Right cardiac atrium (tissue), 5 donors: ENCODE results near the gene CCM2. TPM values are rescaled to one million over a fixed set of nuclear protein-coding genes. Genes with fewer than 3 reads are reported as not detected.

Source experiments
- ATAC-seq, 2 donors: fragments of 200-7000 bp; cut with Tn5 transposase; one replicate each; pipeline versions ENCODE4 v1.8.0 to v1.9.1; 2020; ENCODE audit warnings: moderate library complexity in 2 of 2, mild to moderate bottlenecking in 1 of 2
- DNase-seq, 3 donors: peaks; one replicate each; pipeline ENCODE4 v3.0.0-alpha.2; 2020
- H3K27ac ChIP-seq: one replicate; pipeline ENCODE4 v1.5.1; 2013; ENCODE audit warnings: mild to moderate bottlenecking, low read length, control low read depth, moderate library complexity
- H3K27me3 ChIP-seq: one replicate; pipeline ENCODE4 v1.6.1; 2013; ENCODE audit not compliant: control insufficient read depth, insufficient read depth
- H3K4me1 ChIP-seq: one replicate; pipeline ENCODE4 v1.6.1; 2013; ENCODE audit warnings: low read length; ENCODE audit not compliant: control insufficient read depth, insufficient read depth
- H3K4me3 ChIP-seq: one replicate; pipeline ENCODE4 v1.5.1; 2013; ENCODE audit warnings: low read length, control low read depth
- H3K9me3 ChIP-seq: one replicate; pipeline ENCODE4 v1.6.1; 2013; ENCODE audit warnings: low read length; ENCODE audit not compliant: control insufficient read depth
- WGBS: extraction: QIAGEN DNeasy Blood & Tissue Kit; methylation state at CpG from one replicate; pipeline ENCODE4 v1.1.7; 2013; 5-methylcytosine and 5-hydroxymethylcytosine counted together
- intact Hi-C, 4 donors: fragments of 100-400 bp; cut with DNase I; formaldehyde crosslinking; loops; one replicate each; pipeline versions ENCODE4 v1.11.0 to v1.14.0; 2022 to 2023
- polyA plus RNA-seq: library from polyadenylated mRNA; stranded (reverse); fragments of 200-250 nt; gene quantifications from one replicate; pipeline ENCODE4 v1.2.3, GENCODE V29; 2013
- total RNA-seq, 4 donors: library from RNA; stranded (reverse); fragmentation: NEBNext Ultra II Directional; extraction: Animal tissue kit (Norgen Biotek cat#: 25700); gene quantifications; one replicate each; pipeline ENCODE4 v1.2.1, GENCODE V29; 2021
- donor health status: healthy with polysubstance abuse.
- donor health status: DM: no; HTN: yes; CAD: no.
- donor health status: DM: no; HTN: no; CAD: no.
- donor health status: DM: no; HTN: yes; CAD: no; lungs with severe emphysema.
- donor health status: DM: yes; HTN: yes; CAD: no.

Gene CCM2
- total and polyA plus RNA-seq, 5 donors, result 26.4 to 37.0 (median 32.8) TPM

- DNase-seq (peak in 1 of 3 donors; percentile 11), ATAC-seq (no peak)
- H3K4me3 ChIP-seq, result no peak overlapping the region
- no peaks in the 10 kb centered on the region for H3K9me3 ChIP-seq
- intact Hi-C loops, result no loop called here
- no peak overlapping the region for H3K27ac ChIP-seq
- H3K4me1 ChIP-seq, result no peaks in the 10 kb centered on the region
- no peaks in the 10 kb centered on the region for H3K27me3 ChIP-seq
- 93% methylated on average over 24 of the region's 24 CpGs for WGBS
Measured at GRCh38 chr7:44963364-44964290, 36.4 kb upstream of the CCM2 start.

- no peak for ATAC-seq
- DNase-seq, result no peak
- intact Hi-C loops, result no loop called here
- 77% methylated on average over 7 of the region's 7 CpGs for WGBS
- Histone ChIP-seq H3K9me3 (no peaks in the 10 kb centered on the region), H3K4me3 (no peak overlapping the region), H3K4me1 (no peaks in the 10 kb centered on the region), H3K27ac (no peak overlapping the region), H3K27me3 (no peaks in the 10 kb centered on the region)
Measured at GRCh38 chr7:44964384-44964830, 35.6 kb upstream of the CCM2 start.

GRCh38 chr7:44964831-44965440, 35.1 kb upstream of the CCM2 start:
- WGBS, result 94% methylated on average over 13 of the region's 13 CpGs
- DNase-seq (no peak), ATAC-seq (no peak)
- Histone ChIP-seq H3K27ac (no peak overlapping the region), H3K9me3 (no peaks in the 10 kb centered on the region), H3K4me3 (no peak overlapping the region), H3K4me1 (no peaks in the 10 kb centered on the region), H3K27me3 (no peaks in the 10 kb centered on the region)
- intact Hi-C loops, result no loop called here

- H3K4me3 ChIP-seq, result no peak overlapping the region
- no peaks in the 10 kb centered on the region for H3K9me3 ChIP-seq
- DNase-seq (no peak), ATAC-seq (no peak)
- no peaks in the 10 kb centered on the region for H3K4me1 ChIP-seq
- intact Hi-C loops, result no loop called here
- 95% methylated on average over 16 of the region's 16 CpGs for WGBS
- H3K27me3 ChIP-seq, result no peaks in the 10 kb centered on the region
- no peak overlapping the region for H3K27ac ChIP-seq
Measured at GRCh38 chr7:44965441-44965903, 34.5 kb upstream of the CCM2 start.

GRCh38 chr7:44965937-44966730, 33.9 kb upstream of the CCM2 start:
- DNase-seq, result no peak
- Histone ChIP-seq H3K4me3 (no peak overlapping the region), H3K4me1 (no peaks in the 10 kb centered on the region), H3K27me3 (no peaks in the 10 kb centered on the region), H3K27ac (no peak overlapping the region), H3K9me3 (no peaks in the 10 kb centered on the region)
- intact Hi-C loops, result no loop called here
- ATAC-seq, result no peak
- WGBS, result 94% methylated on average over 18 of the region's 18 CpGs

- intact Hi-C loops, result no loop called here
- H3K27me3 ChIP-seq, result no peaks in the 10 kb centered on the region
- ATAC-seq, result no peak
- no peaks in the 10 kb centered on the region for H3K4me1 ChIP-seq
- H3K4me3 ChIP-seq, result no peak overlapping the region
- H3K9me3 ChIP-seq, result no peaks in the 10 kb centered on the region
- WGBS, result 83% methylated on average over 9 of the region's 9 CpGs
- no peak for DNase-seq
- no peak overlapping the region for H3K27ac ChIP-seq
Measured at GRCh38 chr7:44966731-44967538, 33.1 kb upstream of the CCM2 start.

- DNase-seq (peak; percentile 46 to 76 (median 70)), ATAC-seq (peak; percentile 7 to 20)
- no peaks in the 10 kb centered on the region for H3K4me1 ChIP-seq
- no peak overlapping the region for H3K4me3 ChIP-seq
- intact Hi-C loops, result no loop called here
- no peak overlapping the region for H3K27ac ChIP-seq
- WGBS, result 61% methylated on average over 18 of the region's 18 CpGs
- no peaks in the 10 kb centered on the region for H3K9me3 ChIP-seq
- H3K27me3 ChIP-seq, result no peaks in the 10 kb centered on the region
Measured at GRCh38 chr7:44967571-44968446, 32.2 kb upstream of the CCM2 start.

GRCh38 chr7:44969049-44969700, 30.8 kb upstream of the CCM2 start:
- no peak for ATAC-seq
- DNase-seq, result no peak
- Histone ChIP-seq H3K4me1 (no peaks in the 10 kb centered on the region), H3K27me3 (no peaks in the 10 kb centered on the region), H3K9me3 (no peaks in the 10 kb centered on the region), H3K27ac (no peak overlapping the region), H3K4me3 (no peak overlapping the region)
- intact Hi-C loops, result no loop called here
- WGBS, result 90% methylated on average over 11 of the region's 11 CpGs

GRCh38 chr7:44969701-44970522, 30.1 kb upstream of the CCM2 start:
- Histone ChIP-seq H3K27ac (no peak overlapping the region), H3K27me3 (no peaks in the 10 kb centered on the region), H3K9me3 (no peaks in the 10 kb centered on the region), H3K4me3 (no peak overlapping the region), H3K4me1 (no peaks in the 10 kb centered on the region)
- ATAC-seq, result no peak
- intact Hi-C loops, result loop anchor here (5.0 to 10.0 kb wide), 2 partner anchors 155 to 162 kb away; no protein-coding TSS in a partner anchor
- WGBS, result 82% methylated on average over 21 of the region's 21 CpGs
- no peak for DNase-seq
